ENCODE measurements around the gene EBF3. TPM values are rescaled to one million over a fixed set of nuclear protein-coding genes. Genes with fewer than 3 reads are reported as not detected.

The EBF3 gene
- total RNA-seq, 1 donor = 14.7 TPM

GRCh38 chr10:129968020-129968852, 4.2 kb upstream of the EBF3 start:
- no peak for TF ChIP-seq CTCF (IDR thresholded peaks at IDR 0.05; ENCODE audit: insufficient read depth, low read length)
- no peak for DNase-seq (ENCODE audit: low read depth)
- no peak overlapping the region for H3K4me3 ChIP-seq (ENCODE audit: low read depth, low read length)

- DNase-seq (ENCODE audit: low read depth) = no peak
- no peak overlapping the region for H3K4me3 ChIP-seq (ENCODE audit: low read depth, low read length)
- no peak for TF ChIP-seq CTCF (IDR thresholded peaks at IDR 0.05; ENCODE audit: insufficient read depth, low read length)
These were observed 3.5 kb upstream of the EBF3 start for GRCh38 chr10:129967579-129968019.

GRCh38 chr10:129966889-129967578, 3.0 kb upstream of the EBF3 start:
- TF ChIP-seq CTCF (IDR thresholded peaks at IDR 0.05; ENCODE audit: insufficient read depth, low read length) = no peak
- DNase-seq (ENCODE audit: low read depth) = no peak
- H3K4me3 ChIP-seq (ENCODE audit: low read depth, low read length) = no peak overlapping the region

- DNase-seq (ENCODE audit: low read depth) = no peak
- H3K4me3 ChIP-seq (ENCODE audit: low read depth, low read length) = no peak overlapping the region
- no peak for TF ChIP-seq CTCF (IDR thresholded peaks at IDR 0.05; ENCODE audit: insufficient read depth, low read length)
These were observed 2.4 kb upstream of the EBF3 start for GRCh38 chr10:129966370-129966888.

- no peak for DNase-seq (ENCODE audit: low read depth)
- no peak overlapping the region for H3K4me3 ChIP-seq (ENCODE audit: low read depth, low read length)
- TF ChIP-seq CTCF (IDR thresholded peaks at IDR 0.05; ENCODE audit: insufficient read depth, low read length) = no peak
These were observed 1.9 kb upstream of the EBF3 start for GRCh38 chr10:129965959-129966358.

- no peak overlapping the region for H3K4me3 ChIP-seq (ENCODE audit: low read depth, low read length)
- no peak for DNase-seq (ENCODE audit: low read depth)
- TF ChIP-seq CTCF (IDR thresholded peaks at IDR 0.05; ENCODE audit: insufficient read depth, low read length) = no peak
These were observed 1.3 kb upstream of the EBF3 start for GRCh38 chr10:129965425-129965808.

Data from fibroblast of the aortic adventitia (primary cell).